GM19452 (cell line): ENCODE results near the gene ZNF571.

Source experiments
- ATAC-seq: cut with Tn5 transposase; IDR thresholded peaks from one replicate; pipeline ENCODE4 v1.9.1; 2021; ENCODE audit not compliant: unreplicated experiment

The ZNF571 gene

GRCh38 chr19:37594304-37594981, at the start of gene ZNF571, which contains the start of gene ZNF540:
Gene ZNF571, minus strand, starts transcription at chr19:37594792. Its CDS starts 8,116 bp downstream, at chr19:37586676.
Gene ZNF540, plus strand, starts transcription at chr19:37594876. Its CDS starts 3,572 bp downstream, at chr19:37598448.
- peak; percentile 96 for ATAC-seq

GRCh38 chr19:37635076-37636056, 40.8 kb upstream of the ZNF571 start:
- ATAC-seq: no peak

DNA sequence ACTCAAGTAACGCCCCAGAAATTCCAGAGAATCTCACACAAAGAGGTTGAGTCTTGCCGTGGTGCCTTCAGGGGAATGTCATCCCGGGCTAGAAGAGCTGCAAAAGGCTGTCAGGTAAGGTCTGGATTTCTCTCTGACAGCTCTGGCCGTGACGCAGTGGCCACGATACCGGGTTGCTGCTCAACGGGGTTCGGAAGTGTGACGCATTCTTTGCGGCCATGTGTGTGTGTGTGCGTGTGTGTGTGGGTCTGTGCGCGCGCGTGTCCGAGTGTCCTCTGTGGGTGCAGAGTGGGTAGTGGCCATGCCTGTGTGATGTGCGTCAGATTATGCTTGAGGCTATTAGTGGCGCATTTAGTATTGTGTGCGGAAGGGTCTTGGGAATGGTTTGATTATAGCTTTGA, 390 bp upstream of the ZNF571 start:
- peak; percentile 36 for ATAC-seq

GRCh38 chr19:37593996-37594303, 642 bp downstream of the ZNF571 start:
- peak; percentile 29 for ATAC-seq

- no peak for ATAC-seq
Observed at GRCh38 chr19:37583340-37583739, 11.3 kb downstream of the ZNF571 start.

DNA sequence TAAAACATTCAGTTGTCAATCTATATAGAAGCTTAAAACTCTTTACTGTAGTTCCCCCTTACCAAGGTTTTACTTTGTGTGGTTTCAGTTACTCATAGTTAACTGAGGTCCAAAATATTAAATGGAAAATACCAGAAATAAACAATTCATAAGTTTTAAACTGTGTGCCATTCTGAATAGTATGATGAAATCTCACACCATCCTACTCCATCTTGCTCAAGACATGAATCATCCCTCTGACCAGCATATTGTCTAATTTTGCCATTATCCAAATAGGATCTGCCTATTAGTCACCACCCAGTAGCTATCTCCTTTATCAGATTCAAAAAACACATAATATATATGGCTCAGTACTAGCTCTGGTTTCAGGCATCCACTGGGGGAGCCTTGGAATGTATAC, 22.4 kb downstream of the ZNF571 start:
- no peak for ATAC-seq

GRCh38 chr19:37565370-37565669, 29.3 kb downstream of the ZNF571 start:
- ATAC-seq: no peak

DNA sequence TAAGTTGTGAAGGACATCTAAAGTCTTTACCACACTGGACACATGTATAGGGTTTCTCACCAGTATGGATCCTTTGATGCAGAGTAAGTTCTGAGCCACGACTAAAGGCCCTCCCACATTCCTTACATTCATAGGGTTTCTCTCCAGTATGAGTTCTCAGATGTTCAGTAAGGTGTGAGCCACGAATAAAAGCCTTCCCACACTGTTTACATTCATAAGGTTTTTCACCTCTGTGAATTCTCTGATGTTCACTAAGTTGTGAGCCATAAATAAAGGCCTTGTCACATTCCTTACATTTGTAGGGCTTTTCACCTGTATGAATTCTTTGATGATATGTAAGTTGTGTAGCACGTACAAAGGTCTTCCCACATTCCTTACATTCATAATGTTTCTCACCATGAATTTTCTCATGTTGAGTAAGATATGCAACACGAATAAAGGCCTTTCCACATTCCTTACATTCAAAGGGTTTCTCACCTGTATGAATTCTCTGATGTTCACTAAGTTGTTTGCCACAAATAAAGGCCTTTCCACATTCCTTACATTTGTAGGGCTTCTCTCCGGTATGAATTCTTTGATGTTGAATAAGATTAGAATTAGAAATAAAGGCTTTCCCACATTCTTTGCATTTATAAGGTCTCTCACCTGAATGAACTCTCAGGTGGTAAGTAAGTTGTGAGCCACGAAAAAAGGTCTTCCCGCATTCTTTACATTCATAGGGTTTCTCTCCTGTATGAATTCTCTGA, 29.8 kb downstream of the ZNF571 start:
- ATAC-seq: no peak

- no peak for ATAC-seq
Observed at GRCh38 chr19:37563518-37563917, 31.1 kb downstream of the ZNF571 start.

DNA sequence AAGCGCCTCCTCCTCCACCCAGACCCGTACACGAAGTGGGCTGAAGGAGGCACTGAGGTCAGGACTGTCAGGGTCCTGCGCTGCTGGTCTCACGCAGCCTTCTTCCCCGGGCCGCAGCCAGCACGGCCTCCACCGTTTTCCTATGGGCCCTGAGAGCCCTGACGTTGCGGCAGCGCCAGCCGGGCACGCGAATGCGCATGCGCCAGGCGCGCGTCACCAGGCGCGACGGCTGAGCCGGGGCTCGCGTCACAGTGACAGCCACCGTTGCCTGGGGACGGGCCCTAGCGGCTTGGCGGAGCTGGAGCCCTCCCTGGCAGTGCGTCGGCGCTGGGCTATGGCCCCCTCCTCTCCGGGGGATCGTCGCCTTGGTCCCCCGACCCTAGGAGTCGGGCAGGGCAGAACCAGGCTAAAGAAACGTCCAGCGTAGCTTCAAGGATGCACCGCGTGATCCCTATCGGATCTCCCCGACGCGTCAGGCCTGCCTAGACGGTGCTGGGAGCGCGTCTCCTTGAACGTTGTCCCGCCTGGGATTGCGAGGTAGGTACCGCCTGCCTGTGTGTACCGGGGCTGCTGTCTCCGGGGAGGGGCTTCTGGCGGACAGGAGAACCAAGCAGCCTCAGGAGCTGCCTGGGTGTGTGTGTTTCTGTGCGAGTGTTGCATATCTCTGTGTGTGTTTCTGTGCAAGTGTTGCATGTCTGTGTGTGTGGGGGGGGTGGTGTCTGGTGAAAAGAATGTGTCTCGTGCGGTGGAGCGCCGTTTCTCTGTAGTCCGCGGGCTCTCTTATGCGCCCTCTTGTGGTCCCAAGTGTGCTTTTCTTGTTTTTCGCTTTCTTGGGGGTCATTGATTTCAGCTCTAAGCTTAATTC, 43.2 kb downstream of the ZNF571 start:
- no peak for ATAC-seq

DNA sequence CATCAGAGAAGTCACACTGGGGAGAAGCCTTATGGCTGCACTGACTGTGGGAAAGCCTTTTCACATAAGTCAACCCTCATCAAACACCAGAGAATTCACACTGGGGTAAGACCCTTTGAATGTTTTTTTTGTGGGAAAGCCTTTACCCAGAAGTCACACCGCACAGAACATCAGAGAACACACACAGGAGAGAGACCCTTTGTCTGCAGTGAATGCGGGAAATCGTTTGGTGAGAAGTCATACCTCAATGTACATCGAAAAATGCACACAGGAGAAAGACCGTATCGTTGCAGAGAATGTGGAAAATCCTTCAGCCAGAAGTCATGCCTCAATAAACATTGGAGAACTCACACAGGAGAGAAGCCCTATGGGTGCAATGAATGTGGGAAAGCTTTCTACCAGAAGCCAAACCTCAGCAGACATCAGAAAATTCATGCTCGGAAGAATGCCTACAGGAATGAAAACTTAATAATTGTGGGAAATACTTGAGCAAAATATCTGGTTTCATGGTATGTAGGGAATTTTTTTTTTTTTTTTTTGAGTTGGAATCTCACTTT, 57.1 kb downstream of the ZNF571 start:
- no peak for ATAC-seq

DNA sequence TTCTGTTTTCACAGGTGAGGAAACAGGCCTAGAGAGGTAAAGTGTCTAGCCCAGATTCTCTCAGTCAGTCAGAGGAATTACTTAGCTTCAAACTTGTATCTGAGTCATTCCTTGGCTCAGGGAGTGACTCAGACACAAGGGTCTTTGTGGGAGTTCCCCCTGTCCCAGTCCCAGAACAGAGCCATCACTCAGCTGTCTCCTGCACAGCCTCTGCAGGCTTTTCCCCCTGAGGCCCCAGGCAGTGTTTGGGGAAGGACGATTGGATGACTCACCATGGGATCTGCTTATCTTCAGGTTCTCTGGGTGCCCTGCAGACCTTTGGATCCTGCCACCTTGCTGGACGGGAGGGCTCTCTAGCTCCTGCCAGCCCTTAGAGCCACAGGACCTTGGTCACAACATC, 74.7 kb downstream of the ZNF571 start:
- no peak for ATAC-seq
